HG03135 (cell line): ENCODE data around the gene OSM.

Source experiments
- ATAC-seq: cut with Tn5 transposase; IDR thresholded peaks from one replicate; pipeline ENCODE4 v1.9.1; 2021; ENCODE audit warnings: mild to moderate bottlenecking, moderate library complexity; ENCODE audit not compliant: unreplicated experiment

Gene OSM

DNA sequence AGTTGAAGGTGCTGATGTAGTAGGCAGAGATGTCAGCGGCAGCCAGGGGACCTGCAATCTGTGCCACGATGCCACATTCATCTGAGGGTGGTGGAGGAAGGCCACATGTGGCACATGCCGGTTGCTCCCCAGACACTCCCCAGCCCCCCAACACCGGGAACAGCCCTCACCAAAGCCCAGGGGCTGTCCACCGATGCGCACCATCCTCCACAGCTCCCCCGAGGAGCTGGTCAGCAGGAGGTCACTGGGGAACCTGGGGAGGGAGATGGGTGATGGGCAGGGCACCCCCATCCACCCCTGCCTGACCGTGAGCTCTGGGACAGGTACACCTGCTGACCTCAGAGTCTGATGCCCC, 19.2 kb upstream of the OSM start:
- no peak for ATAC-seq

DNA sequence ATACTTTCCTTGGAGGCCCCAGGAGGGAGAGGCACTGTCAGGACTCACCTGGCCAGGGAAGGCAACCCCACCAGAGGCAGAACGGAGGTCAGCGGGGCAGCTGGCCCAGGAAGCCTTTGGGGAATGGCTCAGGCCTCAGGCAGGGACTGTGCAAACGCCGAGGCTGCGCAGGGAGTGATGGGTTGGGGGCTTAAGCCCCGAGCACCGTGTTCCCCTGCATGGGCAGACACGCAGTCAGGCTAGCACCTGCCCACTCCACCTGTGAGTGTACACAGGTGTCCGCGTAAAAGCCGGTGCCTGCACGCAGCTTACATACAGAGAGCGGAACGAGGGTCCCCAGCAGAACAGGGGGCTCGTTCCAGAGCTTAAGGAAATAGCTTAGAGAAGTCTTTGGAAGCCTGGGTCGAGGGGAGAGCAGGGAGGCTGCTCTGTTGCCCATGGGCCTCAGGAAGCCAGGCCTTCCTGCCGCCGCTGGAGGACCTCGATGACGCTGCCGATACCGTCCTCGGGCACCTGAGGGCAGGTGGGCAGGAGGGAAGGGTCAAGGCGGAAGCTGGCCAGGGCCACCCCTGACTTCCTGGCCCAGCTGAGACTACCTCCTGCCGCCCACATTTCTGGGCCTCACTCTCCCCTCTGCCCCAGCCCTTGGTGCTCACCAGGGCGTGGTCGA, 18.7 kb upstream of the OSM start:
- ATAC-seq = no peak

DNA sequence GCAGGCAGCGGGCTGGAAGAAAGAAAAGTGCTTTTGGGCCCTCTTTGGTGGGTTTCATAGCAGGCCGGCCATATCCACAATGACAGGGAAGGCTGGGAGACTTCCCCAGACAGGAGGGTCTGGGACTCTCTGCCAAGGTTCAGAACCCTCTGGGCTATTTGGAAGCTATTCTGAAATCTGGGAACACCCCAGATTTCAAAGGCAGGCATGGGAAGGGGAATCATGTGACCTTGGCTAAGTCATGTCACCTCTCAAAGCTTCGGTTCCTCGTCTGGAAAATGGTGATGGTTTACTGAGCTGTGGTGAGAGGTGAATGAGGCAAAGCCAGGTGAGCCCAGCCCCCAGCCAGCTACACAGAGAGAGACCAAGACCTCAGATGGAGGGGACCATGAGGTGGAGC, 18.0 kb upstream of the OSM start:
- ATAC-seq = no peak

DNA sequence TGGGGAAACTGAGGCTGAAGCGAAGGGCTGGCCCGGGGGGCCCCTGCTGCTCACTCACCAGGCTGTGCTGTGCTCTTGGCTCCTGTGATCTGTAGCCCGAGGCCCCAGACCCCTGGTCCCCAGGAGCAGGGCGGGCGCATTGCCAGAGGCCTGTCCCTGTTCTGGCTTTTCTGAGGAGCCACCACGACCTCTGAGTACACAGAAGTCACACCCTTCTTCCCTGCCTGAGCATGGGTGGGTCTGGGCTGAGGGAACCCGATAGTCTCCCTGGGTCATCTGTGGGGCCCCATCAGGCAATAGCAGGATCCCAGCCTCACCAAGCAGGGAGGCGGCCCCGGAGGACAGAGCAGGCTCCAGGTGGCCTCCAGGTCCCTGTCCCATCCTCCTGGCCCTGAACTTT, 17.5 kb upstream of the OSM start:
- ATAC-seq = no peak

DNA sequence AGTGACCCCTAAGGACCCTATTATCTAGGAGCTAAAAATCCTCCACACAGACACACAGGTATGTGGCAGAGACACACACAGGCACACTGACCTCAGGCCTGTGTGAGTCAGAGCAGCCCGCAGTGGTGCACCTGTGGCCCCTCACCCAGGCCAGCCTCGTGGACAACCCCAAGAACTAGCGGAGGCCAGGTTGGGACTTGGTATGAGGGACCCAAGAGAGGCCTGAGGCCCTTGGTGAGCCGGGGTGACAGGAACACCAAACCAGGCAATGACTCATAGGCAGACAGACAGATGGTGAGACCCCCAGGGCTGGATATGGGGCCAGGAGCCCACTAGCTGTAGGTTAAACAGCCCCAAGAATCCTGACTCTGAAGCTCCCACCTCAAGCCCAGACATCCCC, 16.7 kb upstream of the OSM start:
- no peak for ATAC-seq

DNA sequence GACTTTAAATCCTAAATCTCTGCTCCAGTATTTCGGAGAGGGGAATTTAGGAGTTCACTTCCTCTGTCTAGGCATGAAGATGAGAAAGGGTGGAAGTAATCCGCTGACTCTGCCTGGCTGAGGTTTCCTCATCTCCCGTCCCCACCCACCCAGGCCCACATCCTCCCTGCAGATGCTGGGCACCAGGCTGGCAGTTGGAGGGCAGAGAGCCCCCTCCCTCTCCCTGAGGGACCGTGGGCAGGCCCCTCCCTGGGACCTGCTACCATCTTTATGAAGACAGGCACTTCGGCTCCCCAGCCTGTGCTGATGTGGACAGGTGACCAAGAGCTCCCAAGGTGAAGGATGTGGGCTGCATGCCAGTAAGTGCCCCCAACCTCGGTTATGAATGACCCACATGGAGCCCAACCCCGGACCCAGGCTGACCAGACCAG, 16.0 kb upstream of the OSM start:
- ATAC-seq = no peak

DNA sequence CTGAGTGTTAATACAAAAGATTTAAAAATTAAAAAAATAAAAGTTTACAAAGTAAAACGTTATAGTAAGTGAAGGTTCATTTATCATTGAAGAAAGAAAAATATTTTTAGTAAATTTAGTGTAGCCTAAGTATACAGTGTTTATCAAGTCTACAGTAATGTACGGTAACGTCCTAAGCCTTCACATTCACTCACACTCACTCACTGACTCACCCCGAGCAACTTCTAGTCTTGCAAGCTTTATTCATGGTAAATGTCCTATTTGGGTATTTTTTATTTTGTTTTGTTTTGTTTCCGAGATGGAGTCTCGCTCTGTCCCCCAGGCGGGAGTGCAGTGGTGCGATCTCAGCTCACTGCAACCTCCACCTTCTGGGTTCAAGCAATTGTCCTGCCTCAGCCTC, 13.9 kb upstream of the OSM start:
- ATAC-seq = no peak

DNA sequence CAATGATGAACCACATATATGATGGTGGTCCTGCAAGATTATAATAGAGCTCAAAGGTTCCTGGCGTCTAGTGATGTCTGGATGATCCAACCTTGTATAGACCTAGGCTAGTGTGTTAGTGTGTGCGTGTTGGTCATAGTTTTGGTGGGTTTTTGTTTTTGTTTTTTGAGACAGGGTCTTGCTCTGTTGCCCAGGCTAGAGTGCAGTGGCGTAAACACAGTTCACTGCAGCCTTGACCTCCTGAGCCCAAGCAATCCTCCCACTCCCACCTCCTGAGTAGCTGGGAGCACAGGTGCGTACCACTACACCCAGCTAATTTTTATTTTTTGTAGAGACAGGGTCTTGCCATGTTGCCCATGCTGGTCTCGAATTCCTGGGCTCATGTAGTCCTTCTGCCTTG, 13.3 kb upstream of the OSM start:
- no peak for ATAC-seq

DNA sequence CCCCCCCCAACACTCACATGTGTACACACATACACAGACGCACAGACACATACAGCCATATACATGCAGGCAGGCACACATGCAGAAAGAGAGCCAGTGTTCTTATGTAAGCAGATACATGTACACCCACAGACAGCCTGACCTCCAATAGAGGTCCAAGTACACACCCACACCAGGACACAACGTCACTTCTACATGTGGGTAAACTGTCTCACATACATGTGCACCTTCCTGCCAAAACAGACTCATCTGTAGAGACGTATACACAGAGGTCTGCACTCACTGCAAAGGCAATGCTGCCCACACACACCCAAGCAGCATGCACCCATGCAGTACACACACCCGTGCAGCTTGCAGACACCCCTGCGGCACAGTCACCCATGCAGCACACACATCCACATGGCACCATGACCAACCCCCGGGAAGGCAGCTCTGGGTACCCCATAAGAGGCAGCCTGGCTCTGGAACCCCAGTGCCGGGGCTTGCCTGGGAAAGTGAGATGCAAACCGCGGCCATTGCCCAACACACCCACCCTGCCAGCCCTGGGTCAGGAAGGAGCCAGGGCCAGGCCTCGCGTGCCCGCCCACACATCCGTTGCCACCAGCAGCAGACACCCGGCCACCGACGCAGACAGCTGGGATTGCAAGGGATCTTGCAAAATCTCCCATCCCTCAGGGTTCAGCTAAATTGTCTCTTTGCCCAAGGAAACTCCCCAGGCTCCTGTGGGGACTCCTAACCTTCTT, 12.6 kb upstream of the OSM start:
- ATAC-seq = no peak

DNA sequence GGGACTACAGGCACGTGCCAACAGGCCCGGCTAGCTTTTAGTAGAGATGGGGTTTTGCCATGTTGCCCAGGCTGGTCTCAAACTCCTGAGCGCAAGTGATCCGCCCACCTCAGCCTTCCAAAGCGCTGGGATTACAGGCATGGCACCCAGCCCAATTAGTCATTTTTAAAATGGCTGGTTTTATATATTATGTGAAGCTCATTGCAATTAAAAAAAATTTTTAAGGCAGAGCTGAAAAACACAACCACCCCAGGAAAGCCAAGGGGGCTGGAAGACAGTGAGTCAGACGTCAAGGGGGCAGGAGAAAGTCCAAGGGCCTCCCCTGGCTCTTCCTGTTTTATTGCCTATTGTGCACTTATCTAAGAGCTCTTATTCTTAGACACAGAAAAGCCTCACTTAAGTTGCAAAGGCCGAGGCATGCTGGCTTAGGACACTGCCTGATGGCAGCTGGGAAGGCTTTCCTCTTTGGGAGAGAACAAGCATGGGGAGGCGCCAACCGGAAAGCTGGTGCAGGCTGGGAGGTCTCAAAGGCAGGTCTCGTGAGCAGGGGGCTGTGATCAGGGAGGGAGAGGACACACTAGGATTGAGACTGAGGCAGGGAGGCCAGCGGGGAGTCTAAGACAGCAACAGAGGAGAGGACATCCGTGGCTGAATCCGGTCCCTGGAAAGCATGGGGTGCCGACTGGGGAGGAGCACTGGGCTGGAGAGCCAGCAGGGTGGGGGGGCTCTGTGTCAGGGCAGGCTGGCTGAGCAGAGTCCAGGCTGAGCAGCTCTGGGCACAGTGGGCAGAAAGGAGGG, 11.1 kb upstream of the OSM start:
- ATAC-seq = no peak

DNA sequence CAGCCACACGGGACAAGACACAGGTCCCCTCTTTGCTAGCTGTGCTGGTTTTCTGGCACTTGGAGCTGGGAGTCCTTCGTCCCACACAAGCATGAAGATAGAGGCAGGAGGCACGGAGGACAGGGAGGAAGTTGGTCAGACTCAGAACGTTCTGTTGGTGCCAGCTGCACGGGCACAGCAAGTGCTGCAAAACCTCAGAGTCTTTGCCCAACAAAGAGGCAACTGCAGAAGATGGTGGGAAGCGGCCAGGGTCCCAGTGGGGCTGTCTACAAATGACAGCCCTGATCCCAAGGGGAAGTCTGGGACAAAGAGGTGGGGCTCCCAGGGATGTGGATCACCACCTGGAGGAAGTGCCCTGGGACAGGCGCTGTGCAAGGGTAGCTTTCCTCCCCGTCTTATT, 9.4 kb upstream of the OSM start:
- no peak for ATAC-seq

DNA sequence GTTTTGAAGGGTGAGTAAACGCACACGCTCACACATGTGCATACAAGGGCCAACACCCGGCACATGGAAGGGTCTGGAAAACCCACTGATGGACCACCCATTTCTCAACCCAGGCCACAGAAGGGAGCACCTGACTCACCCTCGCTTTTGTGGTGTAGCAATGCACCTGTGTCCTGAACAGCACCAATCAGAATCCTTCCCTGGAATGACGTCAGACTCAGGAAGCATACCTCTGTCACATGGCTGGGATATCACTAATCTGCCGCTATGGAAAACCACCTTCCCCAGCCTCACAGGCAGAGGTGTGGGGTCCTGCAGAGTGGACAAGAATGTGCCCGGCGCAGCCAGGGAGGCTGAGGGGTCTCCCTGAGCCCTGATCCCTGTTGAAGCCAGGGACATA, 9.0 kb upstream of the OSM start:
- no peak for ATAC-seq

DNA sequence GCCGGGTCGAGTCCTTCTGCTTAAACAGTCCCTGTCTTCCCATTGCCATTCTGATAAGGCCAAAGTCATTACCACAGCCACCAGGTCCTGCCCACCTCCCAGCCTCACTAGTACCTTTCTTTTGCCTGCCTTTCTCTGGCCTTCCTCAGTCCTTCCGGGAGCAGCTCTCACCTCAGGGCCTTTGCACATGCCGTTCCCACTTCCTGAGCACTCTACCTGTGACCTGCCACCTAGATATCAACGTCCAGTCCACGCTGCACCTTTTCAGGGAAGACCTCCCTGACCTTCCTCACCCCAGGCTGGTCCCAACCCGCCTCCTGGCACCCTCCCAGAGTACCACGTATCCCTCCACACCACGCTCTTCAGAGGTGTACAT, 7.8 kb upstream of the OSM start:
- ATAC-seq = no peak

DNA sequence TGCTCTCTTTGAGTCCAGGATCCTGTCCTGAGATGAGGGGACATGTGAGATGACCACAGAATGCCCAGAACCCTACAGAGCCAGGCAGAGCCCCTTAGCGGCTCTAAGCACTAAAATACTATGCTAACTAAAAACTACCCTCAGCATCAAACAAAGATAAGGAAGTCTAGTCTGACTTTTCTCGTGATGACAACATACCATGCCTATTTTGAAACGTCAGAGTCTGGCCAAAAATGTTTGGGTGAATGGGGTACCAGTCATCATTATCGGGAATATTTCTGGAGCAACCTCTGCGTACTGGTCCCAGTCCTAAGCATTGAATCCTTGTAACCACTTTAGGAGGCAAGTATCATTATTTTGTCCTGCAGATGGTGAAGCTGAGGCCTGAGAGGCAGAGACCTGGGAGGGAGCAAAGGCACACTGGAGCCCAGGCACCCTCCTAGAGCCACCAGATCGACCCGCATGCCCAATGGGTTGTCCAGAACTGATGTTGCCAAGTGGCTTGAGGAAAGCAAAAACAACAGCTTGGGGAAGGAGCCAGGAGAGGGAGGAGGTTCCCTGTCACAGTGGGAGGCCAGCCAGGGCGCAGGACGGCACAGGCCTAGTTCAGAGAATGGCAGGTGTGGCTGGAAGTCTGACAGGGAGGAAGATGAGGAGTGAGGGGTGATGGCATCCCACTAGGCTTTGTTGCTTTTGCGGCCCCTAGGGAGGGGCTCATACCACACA, 7.2 kb upstream of the OSM start:
- no peak for ATAC-seq

DNA sequence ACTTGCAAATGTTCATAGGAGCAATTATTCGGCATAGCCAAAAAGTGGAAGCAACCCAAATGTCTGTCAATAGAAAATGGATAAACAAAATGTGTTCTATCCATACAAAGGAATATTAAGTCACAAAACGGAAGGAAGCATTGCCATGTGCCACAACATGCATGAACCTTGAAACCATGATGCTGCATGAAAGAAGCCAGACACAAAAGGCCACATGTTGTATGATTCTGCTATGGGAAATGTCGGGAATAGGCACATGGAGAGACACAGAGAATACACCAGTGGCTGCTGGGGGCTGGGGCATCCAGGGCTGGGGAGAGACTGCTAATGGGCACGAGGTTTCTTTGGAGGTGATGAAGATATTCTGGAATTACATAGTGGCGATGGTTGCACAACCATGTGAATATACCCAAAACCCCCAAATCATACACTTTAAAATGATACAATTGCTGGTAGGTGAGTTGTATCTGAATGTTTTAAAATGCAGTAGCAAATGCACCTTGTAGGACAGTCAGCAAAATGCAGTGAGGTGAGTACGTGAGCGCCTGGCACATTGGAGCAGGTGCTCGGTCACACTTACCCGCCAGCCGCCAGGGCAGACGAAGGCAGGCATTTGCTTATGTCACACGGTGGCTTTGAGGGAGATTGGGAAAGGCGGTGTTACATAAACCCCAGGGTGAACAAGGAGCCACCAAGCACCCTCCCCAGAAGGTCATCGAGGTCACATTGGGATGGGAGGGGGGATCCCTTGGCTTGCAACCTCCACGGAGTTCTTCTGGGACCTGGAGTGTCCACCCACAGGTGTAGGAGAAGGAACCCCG, 6.3 kb upstream of the OSM start:
- no peak for ATAC-seq

DNA sequence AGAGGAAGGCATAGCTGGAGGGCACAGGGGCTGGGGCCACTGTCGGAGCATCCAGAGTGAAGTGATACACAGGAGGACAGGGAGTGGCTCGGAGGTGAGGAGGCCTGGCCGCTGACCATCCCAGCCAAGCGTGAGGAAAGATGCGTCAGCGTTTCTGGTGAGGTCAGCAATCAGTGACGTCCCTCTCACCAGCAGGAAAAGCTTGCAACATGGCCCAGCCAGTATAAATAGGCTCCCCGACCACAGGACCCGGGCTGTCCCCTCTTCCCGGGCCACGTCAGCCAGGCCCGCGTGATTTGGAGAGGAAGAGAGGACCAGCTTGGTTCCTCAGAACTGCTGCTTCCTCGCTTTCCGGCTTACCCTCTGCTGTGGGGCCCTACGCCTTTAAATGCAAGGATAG, 4.2 kb upstream of the OSM start:
- no peak for ATAC-seq

DNA sequence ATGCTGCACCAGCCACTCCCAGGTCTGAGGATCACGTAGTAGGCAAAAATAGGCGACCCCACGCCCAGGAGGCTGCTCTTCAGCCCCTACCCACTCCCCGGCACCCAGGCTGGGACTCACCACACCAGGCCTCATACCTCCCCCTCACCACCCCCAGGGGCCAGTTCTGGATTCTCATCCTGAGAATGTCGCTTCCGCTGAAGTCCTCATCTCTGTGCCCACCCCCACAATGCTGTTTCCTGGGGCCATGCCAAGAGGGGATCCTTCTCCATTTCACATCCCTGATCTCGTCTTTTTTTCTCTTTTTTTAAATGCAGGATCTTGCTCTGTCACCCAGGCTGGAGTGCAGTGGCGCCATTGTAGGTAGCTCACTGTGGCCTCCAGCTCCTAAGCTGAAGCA, 1.7 kb upstream of the OSM start:
- ATAC-seq = no peak

DNA sequence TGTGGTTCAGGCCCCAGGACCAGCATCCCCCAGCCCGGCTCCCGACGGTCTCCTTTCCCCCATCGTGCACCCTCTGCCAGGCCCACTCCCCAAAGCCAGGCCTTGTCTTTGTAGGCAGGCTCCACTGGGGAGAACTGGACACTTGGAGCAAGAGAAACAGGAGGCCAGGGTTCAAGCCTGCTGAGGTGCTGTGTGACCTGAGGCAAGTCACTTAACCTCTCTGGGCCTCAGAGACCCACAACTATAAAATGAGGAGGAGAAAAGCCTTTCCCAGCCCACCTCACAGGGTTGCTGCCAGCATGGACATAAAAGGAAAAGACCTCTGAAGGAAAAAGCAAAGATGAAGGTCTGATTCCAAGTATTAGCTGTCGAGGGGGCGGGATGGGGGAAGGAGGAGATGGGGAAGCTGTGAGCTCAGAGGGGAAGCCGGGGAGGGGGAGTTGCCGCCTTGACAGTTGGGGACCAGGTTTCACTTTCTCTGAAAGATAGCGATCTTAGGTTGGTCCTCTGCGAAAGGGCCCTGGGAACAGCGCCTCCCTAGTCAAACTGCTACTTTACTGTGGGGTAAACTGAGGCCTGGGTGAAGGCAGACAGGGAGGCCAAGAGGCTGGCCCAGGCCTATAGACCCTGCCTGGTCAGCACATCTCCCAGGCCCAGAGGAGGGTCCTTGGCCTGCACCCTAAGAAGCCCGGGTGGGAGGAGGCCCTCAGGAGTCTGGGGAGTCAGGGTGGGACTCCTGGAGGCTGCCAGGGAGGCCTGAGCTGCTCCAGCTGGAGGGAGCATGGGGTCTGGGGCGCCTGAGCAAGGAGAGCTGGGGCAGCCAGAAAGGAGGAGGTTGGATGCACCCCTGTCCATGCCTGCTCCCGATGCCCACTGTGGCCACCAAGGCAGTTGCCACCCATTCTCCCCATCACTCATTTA, 991 bp upstream of the OSM start:
- no peak for ATAC-seq

DNA sequence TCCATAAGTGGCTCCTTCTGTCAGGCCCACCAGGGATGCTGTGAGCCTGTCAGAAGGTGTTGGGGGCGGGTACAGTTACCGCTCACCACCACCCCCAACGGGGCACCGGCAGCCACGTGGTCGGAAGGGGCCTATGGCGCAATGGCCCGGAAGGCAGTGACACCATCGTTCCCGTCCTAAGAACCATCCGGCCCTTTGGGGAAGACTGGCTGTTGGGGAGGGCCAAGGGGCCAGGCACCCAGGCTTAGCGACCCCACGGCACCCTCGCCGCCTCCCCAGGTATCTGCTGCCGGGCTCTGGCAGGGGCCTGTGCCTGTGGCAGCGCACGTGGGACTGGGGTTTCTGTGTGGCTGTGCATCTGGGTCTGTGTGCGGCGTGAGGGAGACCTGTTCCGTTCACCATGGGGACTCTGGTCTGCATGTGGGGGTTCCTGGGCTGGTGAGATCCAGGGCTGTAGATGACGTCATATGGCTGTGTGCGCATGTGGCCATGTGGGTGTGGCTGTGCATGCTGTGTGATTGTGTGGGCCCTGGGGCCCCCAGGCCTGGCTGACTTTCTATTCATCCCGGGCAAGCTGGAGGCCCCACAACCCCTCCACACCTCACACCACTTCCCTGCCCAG, 717 bp downstream of the OSM start:
- peak; percentile 61 for ATAC-seq
